Measurements from ENCODE around the gene NOXA1. TPM values are rescaled to one million over a fixed set of nuclear protein-coding genes. Genes with fewer than 3 reads are reported as not detected.
A peak's percentile ranks its signal among the peaks of the same experiment; 100 is the strongest.

NOXA1 gene
- total RNA-seq, 2 donors from 2014 or later = 0.94 to 3.4 TPM

- Histone ChIP-seq H3K27ac (no peak overlapping the region), H3K9me3 (peaks cover 0 to 13% of the 10 kb centered on the region in 2 donors), H3K27me3 (no peaks in the 10 kb centered on the region), H3K4me1 (no peaks in the 10 kb centered on the region), H3K4me3 (no peak overlapping the region), H3K36me3 (peaks cover 3% of the 10 kb centered on the region)
- TF ChIP-seq CTCF (IDR thresholded peaks at IDR 0.05) = no peak
- DNase-seq (ENCODE audit: low spot score) = no peak
Observed at GRCh38 chr9:137479892-137480685, 56.9 kb downstream of the NOXA1 start.

- no peak for TF ChIP-seq CTCF (IDR thresholded peaks at IDR 0.05)
- DNase-seq (ENCODE audit: low spot score) = no peak
Observed at GRCh38 chr9:137480686-137481683, 57.8 kb downstream of the NOXA1 start.

GRCh38 chr9:137482094-137482781 lies 59.0 kb downstream of the NOXA1 start:
- Histone ChIP-seq H3K4me1 (no peaks in the 10 kb centered on the region), H3K27me3 (no peaks in the 10 kb centered on the region), H3K36me3 (peaks cover 3% of the 10 kb centered on the region), H3K4me3 (no peak overlapping the region), H3K27ac (no peak overlapping the region), H3K9me3 (no peaks in the 10 kb centered on the region)
- no peak for TF ChIP-seq CTCF (IDR thresholded peaks at IDR 0.05)
- peak; percentile 70 for DNase-seq (ENCODE audit: low spot score)

More at GRCh38 chr9:137480686-137481683, 57.8 kb downstream of the NOXA1 start:
- Histone ChIP-seq H3K4me1 (no peaks in the 10 kb centered on the region), H3K4me3 (no peak overlapping the region), H3K27ac (no peak overlapping the region), H3K9me3 (peaks cover 0 to 6% of the 10 kb centered on the region in 2 donors), H3K36me3 (peaks cover 3% of the 10 kb centered on the region), H3K27me3 (no peaks in the 10 kb centered on the region)

Small RNAs within 50 kb of the gene (microRNA-seq; reads per million reads assigned to microRNA genes)
- gene MIR7114 (ENCODE audit: borderline number of aligned reads in 2 of 2, borderline replicate concordance in 1 of 2) = 0 reads per million in 2 donors

Other genes starting within 250 kb of the NOXA1 start
- 10 to 100 TPM; 10.8 to 12.1 TPM for gene ANAPC2, start 234.8 kb upstream of the NOXA1 start, total RNA-seq
- 10 to 100 TPM; 67.1 to 72.0 TPM for gene SSNA1, start 234.7 kb upstream of the NOXA1 start, total RNA-seq
- gene TPRN, start 222.7 kb upstream of the NOXA1 start, total RNA-seq = 1 to 10 TPM; 6.4 to 6.8 TPM
- 10 to 100 TPM; 31.4 to 33.9 TPM for gene TMEM203, start 217.7 kb upstream of the NOXA1 start, total RNA-seq
- 1 to 10 TPM; 6.6 TPM for gene NDOR1, start 217.7 kb upstream of the NOXA1 start, total RNA-seq
- gene RNF208, start 201.2 kb upstream of the NOXA1 start, total RNA-seq = 1 to 10 TPM; 5.9 to 7.9 TPM
- under 1 TPM; 0.35 to 0.85 TPM for gene CYSRT1, start 198.2 kb upstream of the NOXA1 start, total RNA-seq
- gene RNF224, start 195.9 kb upstream of the NOXA1 start, total RNA-seq = not detected
- not detected for gene SLC34A3, start 192.5 kb upstream of the NOXA1 start, total RNA-seq
- 100 to 1,000 TPM; 310 to 394 TPM for gene TUBB4B, start 182.1 kb upstream of the NOXA1 start, total RNA-seq
- gene STPG3, start 172.1 kb upstream of the NOXA1 start, total RNA-seq = not detected
- 10 to 100 TPM; 30.0 to 38.0 TPM for gene NELFB, start 168.1 kb upstream of the NOXA1 start, total RNA-seq
- gene TOR4A, start 145.7 kb upstream of the NOXA1 start, total RNA-seq = 10 to 100 TPM in 1 of 2 donors, 1 to 10 TPM in 1; 9.4 to 16.8 TPM
- 10 to 100 TPM in 1 of 2 donors, 1 to 10 TPM in 1; 5.6 to 13.3 TPM for gene NRARP, start 121.1 kb upstream of the NOXA1 start, total RNA-seq
- gene EXD3, start 231 bp upstream of the NOXA1 start, total RNA-seq = 1 to 10 TPM; 5.9 to 6.0 TPM
- gene ENTPD8, start 18.0 kb downstream of the NOXA1 start, total RNA-seq = not detected
- gene NSMF, start 35.9 kb downstream of the NOXA1 start, total RNA-seq = 10 to 100 TPM; 16.2 to 26.2 TPM
- gene PNPLA7, start 127.0 kb downstream of the NOXA1 start, total RNA-seq = 1 to 10 TPM; 4.4 to 4.6 TPM
- 100 to 1,000 TPM; 172 to 238 TPM for gene MRPL41, start 128.5 kb downstream of the NOXA1 start, total RNA-seq
- 10 to 100 TPM; 17.9 to 21.0 TPM for gene DPH7, start 155.5 kb downstream of the NOXA1 start, total RNA-seq
- 1 to 10 TPM; 5.0 to 6.4 TPM for gene ZMYND19, start 167.1 kb downstream of the NOXA1 start, total RNA-seq
- 10 to 100 TPM; 21.4 to 37.8 TPM for gene ARRDC1, start 182.3 kb downstream of the NOXA1 start, total RNA-seq
- gene EHMT1, start 195.6 kb downstream of the NOXA1 start, total RNA-seq = 10 to 100 TPM; 24.1 to 34.6 TPM